Large intestine (tissue), 3 donors: Measurements from ENCODE around the gene CLIC3. TPM values are rescaled to one million over a fixed set of nuclear protein-coding genes. Genes with fewer than 3 reads are reported as not detected.

Source experiments
- DNase-seq, 2 donors: peaks; one replicate each; pipeline versions ENCODE4 v3.0.0 to v3.0.0-alpha.2; 2013
- H3K27ac ChIP-seq: one replicate; pipeline ENCODE4 v1.5.1; 2013; ENCODE audit warnings: low read length
- H3K27me3 ChIP-seq: 2 replicates; pipeline ENCODE4 v1.6.1; 2013; ENCODE audit warnings: low read length; ENCODE audit not compliant: control insufficient read depth, insufficient read depth
- H3K36me3 ChIP-seq: 2 replicates; pipeline ENCODE4 v1.6.1; 2013; ENCODE audit warnings: low read length; ENCODE audit not compliant: control insufficient read depth, insufficient read depth
- H3K4me1 ChIP-seq: one replicate; pipeline ENCODE4 v1.6.1; 2013; ENCODE audit warnings: low read length; ENCODE audit not compliant: control insufficient read depth, insufficient read depth
- H3K4me3 ChIP-seq: one replicate; pipeline ENCODE4 v1.5.1; 2013; ENCODE audit warnings: low read length
- H3K9me3 ChIP-seq: one replicate; pipeline ENCODE4 v1.6.1; 2013; ENCODE audit warnings: mild to moderate bottlenecking, low read depth, low read length, moderate library complexity; ENCODE audit not compliant: control insufficient read depth
- WGBS: methylation state at CpG from one replicate; pipeline ENCODE4 v1.1.5; 2013; ENCODE audit warnings: low lambda C conversion rate; ENCODE audit not compliant: insufficient coverage; 5-methylcytosine and 5-hydroxymethylcytosine counted together
- polyA plus RNA-seq: library from polyadenylated mRNA; unstranded; fragments of 120-200 nt; gene quantifications from one replicate; pipeline ENCODE4 v1.2.1, GENCODE V29; 2013

The CLIC3 gene
- polyA plus RNA-seq, 1 donor = 3.6 TPM

DNA sequence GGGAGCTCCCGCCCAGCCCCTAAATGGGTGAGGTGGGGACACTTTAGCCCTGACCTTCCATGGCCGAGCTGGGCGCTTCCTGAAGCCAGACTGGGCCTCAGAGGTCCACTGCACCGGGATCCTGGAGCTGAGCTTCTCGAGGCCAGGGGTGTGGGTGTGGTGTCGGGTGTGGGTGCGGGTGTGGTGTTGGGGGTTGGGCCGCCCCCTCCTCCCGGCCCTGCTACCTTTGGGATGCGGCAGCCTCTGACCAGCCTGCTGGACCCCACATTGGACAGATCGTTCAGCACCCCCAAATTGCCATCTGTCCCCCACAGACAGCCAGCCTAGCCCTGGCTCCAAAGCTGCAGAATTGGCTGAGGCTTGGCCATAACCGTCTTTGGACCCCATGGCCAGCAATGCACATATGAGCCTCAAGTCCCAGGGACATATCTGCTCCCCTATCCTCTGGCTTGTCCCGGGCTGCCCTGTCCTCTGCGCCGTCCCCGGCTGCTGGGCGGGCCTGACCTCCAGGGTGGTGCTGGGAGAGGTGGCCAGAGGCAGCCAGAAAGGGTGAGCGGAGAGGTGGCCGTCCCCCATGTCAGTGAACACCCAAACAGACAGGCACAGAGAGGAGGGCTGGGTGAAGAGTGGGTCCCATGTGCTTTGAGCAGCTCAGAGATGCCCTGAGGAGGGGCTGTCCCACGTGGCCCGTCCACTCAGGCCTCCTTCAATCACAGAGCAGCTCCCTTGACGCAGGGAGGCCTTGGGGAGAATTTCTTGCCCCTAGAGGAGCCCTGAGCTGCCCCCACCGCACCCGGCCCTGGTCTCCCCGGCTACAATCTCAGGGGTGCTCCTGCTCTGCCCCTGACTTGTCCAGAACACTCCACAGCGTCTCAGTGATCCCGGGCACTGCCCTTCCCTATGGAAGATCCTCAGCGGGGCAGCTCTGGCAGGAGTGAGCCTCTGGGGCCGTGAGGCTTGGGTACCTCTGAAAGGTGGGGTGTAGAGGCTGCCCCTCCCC lies 22.4 kb downstream of the CLIC3 start:
- Histone ChIP-seq H3K36me3 (no peaks in the 10 kb centered on the region), H3K4me3 (no peak overlapping the region), H3K27me3 (peaks cover 8% of the 10 kb centered on the region), H3K9me3 (no peaks in the 10 kb centered on the region), H3K27ac (no peak overlapping the region), H3K4me1 (peaks cover 8% of the 10 kb centered on the region)
- no peak for DNase-seq
- no CpG with 5 or more reads among the region's 29 CpGs for WGBS

GRCh38 chr9:136972743-136973142 lies 23.6 kb downstream of the CLIC3 start:
- 60% methylated on average over 1 of the region's 13 CpGs for WGBS
- Histone ChIP-seq H3K4me3 (no peak overlapping the region), H3K4me1 (peaks cover 4% of the 10 kb centered on the region), H3K27ac (no peak overlapping the region), H3K27me3 (peaks cover 3% of the 10 kb centered on the region), H3K9me3 (no peaks in the 10 kb centered on the region), H3K36me3 (no peaks in the 10 kb centered on the region)
- DNase-seq = no peak

DNA sequence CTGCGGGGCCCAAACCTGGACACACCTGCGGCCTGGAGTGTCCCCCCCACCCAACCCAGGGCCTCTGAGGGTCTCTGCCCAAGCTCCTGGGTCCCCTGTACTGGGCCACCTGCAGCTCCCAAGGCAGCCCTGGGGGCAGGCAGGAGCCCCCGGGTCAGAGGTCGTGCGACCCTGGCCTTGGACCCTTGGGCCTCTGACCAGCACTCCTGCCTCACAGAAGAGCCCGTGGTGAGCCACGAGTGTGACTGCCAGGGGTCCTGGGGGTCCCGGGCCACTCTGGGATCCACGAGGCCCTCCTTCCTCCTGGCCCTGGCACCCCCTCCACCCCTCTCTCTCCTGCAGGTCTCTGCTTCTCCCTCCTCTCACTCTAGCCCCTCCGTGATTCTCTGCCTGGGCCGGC lies 24.0 kb downstream of the CLIC3 start:
- no peak overlapping the region for H3K27ac ChIP-seq

DNA sequence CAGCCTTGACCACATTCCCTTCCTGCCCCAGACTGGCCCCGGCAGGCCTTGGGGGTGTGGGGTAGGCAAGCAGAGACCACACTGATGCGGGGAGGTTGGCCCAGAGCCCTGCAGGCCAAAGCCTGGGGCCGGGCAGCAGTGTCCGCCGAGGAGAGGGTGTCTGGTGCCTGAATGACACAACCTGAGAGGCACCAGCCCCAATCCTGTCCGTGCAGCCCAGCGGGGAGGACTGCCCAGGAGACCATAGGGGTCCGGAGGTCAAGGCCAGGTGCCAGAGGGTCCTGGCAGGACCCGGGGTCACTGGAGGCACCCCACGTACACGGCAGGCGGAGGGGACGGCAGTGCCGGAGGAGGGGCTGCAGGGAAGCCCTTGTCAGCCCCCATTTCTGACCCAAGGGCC lies 24.6 kb downstream of the CLIC3 start:
- H3K27me3 ChIP-seq = no peaks in the 10 kb centered on the region
- no peaks in the 10 kb centered on the region for H3K4me1 ChIP-seq
- no peak overlapping the region for H3K27ac ChIP-seq
- no peak overlapping the region for H3K4me3 ChIP-seq
- no peaks in the 10 kb centered on the region for H3K9me3 ChIP-seq
- no peaks in the 10 kb centered on the region for H3K36me3 ChIP-seq
- WGBS = no CpG with 5 or more reads among the region's 14 CpGs
- no peak for DNase-seq

More for the DNA sequence above, 24.0 kb downstream of the CLIC3 start:
- H3K9me3 ChIP-seq = no peaks in the 10 kb centered on the region
- peaks cover under 1% of the 10 kb centered on the region for H3K4me1 ChIP-seq
- H3K36me3 ChIP-seq = no peaks in the 10 kb centered on the region
- DNase-seq = no peak
- H3K4me3 ChIP-seq = no peak overlapping the region
- no peaks in the 10 kb centered on the region for H3K27me3 ChIP-seq
- WGBS = 75% methylated on average over 2 of the region's 11 CpGs

GRCh38 chr9:136970361-136970760 lies 26.0 kb downstream of the CLIC3 start:
- WGBS = no CpG with 5 or more reads among the region's 11 CpGs
- H3K4me3 ChIP-seq = no peak overlapping the region
- peaks cover 4% of the 10 kb centered on the region for H3K4me1 ChIP-seq
- no peaks in the 10 kb centered on the region for H3K9me3 ChIP-seq
- H3K36me3 ChIP-seq = no peaks in the 10 kb centered on the region
- H3K27ac ChIP-seq = no peak overlapping the region
- no peak for DNase-seq
- peaks cover 10% of the 10 kb centered on the region for H3K27me3 ChIP-seq

DNA sequence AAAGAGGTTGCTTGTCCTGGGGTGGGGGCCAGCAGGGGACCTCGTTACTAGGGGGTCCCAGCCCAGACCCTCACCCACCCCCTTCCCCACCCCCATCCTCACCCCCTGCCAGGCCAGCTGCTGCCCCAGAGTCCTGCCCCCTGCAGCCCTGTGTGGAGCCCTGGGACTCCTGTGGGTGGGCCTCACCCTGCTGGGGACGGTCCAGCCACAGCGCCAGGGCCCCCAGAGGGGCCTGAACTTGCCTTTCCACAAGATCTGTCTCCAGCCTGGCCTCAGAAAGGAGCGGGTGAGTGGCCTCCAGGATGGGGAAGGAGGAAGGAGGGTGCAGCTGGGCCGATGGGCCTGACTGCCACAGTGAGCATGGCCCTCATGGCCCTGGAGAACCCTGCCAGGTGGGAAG lies 26.6 kb downstream of the CLIC3 start:
- no peak overlapping the region for H3K4me3 ChIP-seq
- no peak for DNase-seq
- WGBS = no CpG with 5 or more reads among the region's 5 CpGs
- H3K4me1 ChIP-seq = peaks cover 4% of the 10 kb centered on the region
- H3K27me3 ChIP-seq = peaks cover 10% of the 10 kb centered on the region
- H3K27ac ChIP-seq = no peak overlapping the region
- H3K9me3 ChIP-seq = no peaks in the 10 kb centered on the region
- H3K36me3 ChIP-seq = no peaks in the 10 kb centered on the region

GRCh38 chr9:136969150-136969549 lies 27.2 kb downstream of the CLIC3 start:
- peaks cover 12% of the 10 kb centered on the region for H3K27me3 ChIP-seq
- H3K4me1 ChIP-seq = peaks cover 10% of the 10 kb centered on the region
- no peak for DNase-seq
- H3K27ac ChIP-seq = no peak overlapping the region
- WGBS = no CpG with 5 or more reads among the region's 17 CpGs
- no peaks in the 10 kb centered on the region for H3K36me3 ChIP-seq
- H3K9me3 ChIP-seq = no peaks in the 10 kb centered on the region
- no peak overlapping the region for H3K4me3 ChIP-seq

- peaks cover 12% of the 10 kb centered on the region for H3K27me3 ChIP-seq
- H3K4me1 ChIP-seq = peaks cover 12% of the 10 kb centered on the region
- no peak overlapping the region for H3K4me3 ChIP-seq
- H3K9me3 ChIP-seq = no peaks in the 10 kb centered on the region
- no peaks in the 10 kb centered on the region for H3K36me3 ChIP-seq
- no peak for DNase-seq
- WGBS = no CpG with 5 or more reads among the region's 17 CpGs
- H3K27ac ChIP-seq = no peak overlapping the region
Observed at GRCh38 chr9:136968333-136969127, 27.8 kb downstream of the CLIC3 start.

GRCh38 chr9:136965771-136966484 lies 30.4 kb downstream of the CLIC3 start:
- Histone ChIP-seq H3K4me1 (peaks cover 12% of the 10 kb centered on the region), H3K27me3 (peaks cover 17% of the 10 kb centered on the region), H3K27ac (no peak overlapping the region), H3K4me3 (no peak overlapping the region), H3K36me3 (no peaks in the 10 kb centered on the region), H3K9me3 (no peaks in the 10 kb centered on the region)
- peak in 1 of 2 donors; percentile 37 for DNase-seq
- WGBS = no CpG with 5 or more reads among the region's 23 CpGs

- Histone ChIP-seq H3K36me3 (no peaks in the 10 kb centered on the region), H3K4me1 (peaks cover 12% of the 10 kb centered on the region), H3K27ac (no peak overlapping the region), H3K4me3 (no peak overlapping the region), H3K9me3 (no peaks in the 10 kb centered on the region), H3K27me3 (peaks cover 17% of the 10 kb centered on the region)
- DNase-seq = no peak
- no CpG with 5 or more reads among the region's 26 CpGs for WGBS
Observed at GRCh38 chr9:136964833-136965422, 31.4 kb downstream of the CLIC3 start.
